Liver (tissue), 9 donors: ENCODE measurements around the gene TRDMT1. TPM values are rescaled to one million over a fixed set of nuclear protein-coding genes. Genes with fewer than 3 reads are reported as not detected.

Source experiments
- DNase-seq: peaks from one replicate; pipeline ENCODE4 v3.0.0-alpha.2; 2017; ENCODE audit warnings: low spot score
- H3K27ac ChIP-seq, 2 donors: one replicate each; pipeline ENCODE4 v1.7.0; 2013; ENCODE audit warnings: inconsistent platforms in 2 of 2, low read length in 2 of 2, control low read depth in 1 of 2, low read depth in 1 of 2, mild to moderate bottlenecking in 1 of 2
- H3K27me3 ChIP-seq, 4 donors: one replicate each; pipeline versions ENCODE4 v1.6.1 to v1.7.0; 2013; ENCODE audit warnings: low read length in 3 of 4, inconsistent platforms in 1 of 4, mild to moderate bottlenecking in 1 of 4, moderate library complexity in 1 of 4; ENCODE audit not compliant: control insufficient read depth in 4 of 4, insufficient read depth in 4 of 4
- H3K36me3 ChIP-seq, 4 donors: one replicate each; pipeline versions ENCODE4 v1.6.1 to v1.7.0; 2013; ENCODE audit warnings: low read length in 3 of 4, mild to moderate bottlenecking in 3 of 4, low read depth in 1 of 4, moderate library complexity in 1 of 4; ENCODE audit not compliant: control insufficient read depth in 4 of 4, insufficient read depth in 3 of 4
- H3K4me1 ChIP-seq, 4 donors: one replicate each; pipeline versions ENCODE4 v1.6.1 to v1.7.0; 2013; ENCODE audit warnings: low read length in 3 of 4, mild to moderate bottlenecking in 3 of 4, moderate library complexity in 1 of 4; ENCODE audit not compliant: control insufficient read depth in 4 of 4, insufficient read depth in 4 of 4
- H3K4me3 ChIP-seq, 3 donors: one replicate each; pipeline versions ENCODE4 v1.6.1 to v1.7.0; 2013; ENCODE audit warnings: low read length in 3 of 3, control low read depth in 1 of 3, low read depth in 1 of 3, mild to moderate bottlenecking in 1 of 3
- H3K9ac ChIP-seq, 2 donors: one replicate each; pipeline ENCODE4 v1.7.0; 2013; ENCODE audit warnings: low read length in 2 of 2, mild to moderate bottlenecking in 2 of 2, moderate library complexity in 2 of 2, control low read depth in 1 of 2, low read depth in 1 of 2
- H3K9me3 ChIP-seq, 4 donors: one replicate each; pipeline versions ENCODE4 v1.6.1 to v1.7.0; 2013; ENCODE audit warnings: low read length in 3 of 4; ENCODE audit not compliant: control insufficient read depth in 4 of 4
- FOXA1 ChIP-seq: IDR thresholded peaks from 2 replicates; pipeline ENCODE4 v1.6.1; 2016; ENCODE audit warnings: antibody characterized with exemption
- FOXA2 ChIP-seq: IDR thresholded peaks from 2 replicates; pipeline ENCODE4 v1.6.1; 2016; ENCODE audit warnings: antibody characterized with exemption
- GABPA ChIP-seq, 2 donors: IDR thresholded peaks in 1 of 2; conservative IDR thresholded peaks in 1 of 2; 2 replicates each; pipeline ENCODE4 v1.6.1; 2016; ENCODE audit warnings: antibody characterized with exemption in 2 of 2, mild to moderate bottlenecking in 1 of 2, moderate library complexity in 1 of 2
- HNF4G ChIP-seq: IDR thresholded peaks from 2 replicates; pipeline ENCODE4 v1.6.1; 2016; ENCODE audit warnings: antibody characterized with exemption
- JUND ChIP-seq, 2 donors: IDR thresholded peaks; 2 replicates each; pipeline ENCODE4 v1.6.1; 2016; ENCODE audit warnings: antibody characterized with exemption in 2 of 2
- NR2F2 ChIP-seq: IDR thresholded peaks from 2 replicates; pipeline ENCODE4 v1.6.1; 2016; ENCODE audit warnings: antibody characterized with exemption
- RAD21 ChIP-seq, 2 donors: IDR thresholded peaks; 2 replicates each; pipeline ENCODE4 v1.6.1; 2016; ENCODE audit warnings: antibody characterized with exemption in 2 of 2, mild to moderate bottlenecking in 2 of 2
- RXRA ChIP-seq, 2 donors: IDR thresholded peaks; 2 replicates each; pipeline ENCODE4 v1.6.1; 2017 to 2018; ENCODE audit warnings: antibody characterized with exemption in 2 of 2, mild to moderate bottlenecking in 1 of 2
- SP1 ChIP-seq: IDR thresholded peaks from 2 replicates; pipeline ENCODE4 v1.6.1; 2018; ENCODE audit warnings: antibody characterized with exemption, mild to moderate bottlenecking
- YY1 ChIP-seq: IDR thresholded peaks from 2 replicates; pipeline ENCODE4 v1.6.1; 2016; ENCODE audit warnings: antibody characterized with exemption, mild to moderate bottlenecking
- ZBTB33 ChIP-seq: IDR thresholded peaks from 2 replicates; pipeline ENCODE4 v1.6.1; 2016; ENCODE audit warnings: antibody characterized with exemption
- WGBS: extraction: QIAGEN DNeasy Blood & Tissue Kit; methylation state at CpG from one replicate; pipeline ENCODE4 v1.1.7; 2013; 5-methylcytosine and 5-hydroxymethylcytosine counted together
- polyA plus RNA-seq, 2 donors: library from polyadenylated mRNA; stranded (reverse) in 1 of 2; unstranded in 1 of 2; fragments of 200-250 nt in 1 of 2; fragments of >200 nt in 1 of 2; fragmentation: Nextera tagmentation in 1 of 2; extraction: Ambion mirVana in 1 of 2; gene quantifications; one replicate each; pipeline versions ENCODE4 v1.2.1 to v1.2.3, GENCODE V29; 2013 to 2015
- total RNA-seq, 2 donors: library from RNA; depleted of rRNA; stranded (reverse); fragments of >200 nt; gene quantifications; one replicate each; pipeline ENCODE4 v1.2.3, GENCODE V29; 2014
- TF ChIP-seq, protein P1 (sequence below): IDR thresholded peaks from 2 replicates; pipeline ENCODE4 v1.6.1; 2016; ENCODE audit warnings: antibody characterized with exemption
- TF ChIP-seq, protein P2 (sequence below): IDR thresholded peaks from 2 replicates; pipeline ENCODE4 v1.6.1; 2016; ENCODE audit warnings: antibody characterized with exemption
- TF ChIP-seq, protein P3 (sequence below): IDR thresholded peaks from 2 replicates; pipeline ENCODE4 v1.6.1; 2016; ENCODE audit warnings: antibody characterized with exemption, mild to moderate bottlenecking
- donor health status: healthy.
- donor health status: healthy.
- donor health status: healthy.
- donor health status: healthy.
- donor health status: healthy.

The TRDMT1 gene
- total and polyA plus RNA-seq, 4 donors = 0.38 to 2.4 (median 1.1) TPM

GRCh38 chr10:17190602-17191001 is 10.9 kb downstream of the TRDMT1 start:
- DNase-seq = no peak
- no peaks in the 10 kb centered on the region for H3K4me1 ChIP-seq
- no peaks in the 10 kb centered on the region for H3K27me3 ChIP-seq
- no peak overlapping the region for H3K4me3 ChIP-seq
- no peak overlapping the region for H3K27ac ChIP-seq
- H3K9ac ChIP-seq = no peak overlapping the region
- no peaks in the 10 kb centered on the region for H3K9me3 ChIP-seq
- WGBS = 87% methylated on average over 2 of the region's 2 CpGs
- no peak for TF ChIP-seq NR2F2
- TF ChIP-seq, protein P1, sequence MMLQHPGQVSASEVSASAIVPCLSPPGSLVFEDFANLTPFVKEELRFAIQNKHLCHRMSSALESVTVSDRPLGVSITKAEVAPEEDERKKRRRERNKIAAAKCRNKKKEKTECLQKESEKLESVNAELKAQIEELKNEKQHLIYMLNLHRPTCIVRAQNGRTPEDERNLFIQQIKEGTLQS = no peak
- TF ChIP-seq FOXA2 = no peak
- no peak for TF ChIP-seq GABPA (IDR thresholded peaks at IDR 0.05 in 1 of 2, conservative IDR thresholded peaks at IDR 0.05 in 1 of 2)
- TF ChIP-seq ZBTB33 = no peak
- TF ChIP-seq HNF4G = no peak
- TF ChIP-seq, protein P2, sequence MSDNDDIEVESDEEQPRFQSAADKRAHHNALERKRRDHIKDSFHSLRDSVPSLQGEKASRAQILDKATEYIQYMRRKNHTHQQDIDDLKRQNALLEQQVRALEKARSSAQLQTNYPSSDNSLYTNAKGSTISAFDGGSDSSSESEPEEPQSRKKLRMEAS = no peak
- no peaks in the 10 kb centered on the region for H3K36me3 ChIP-seq

- no peak for DNase-seq
- H3K9ac ChIP-seq = no peak overlapping the region
- no peak overlapping the region for H3K4me3 ChIP-seq
- WGBS = 91% methylated on average over 3 of the region's 3 CpGs
- H3K9me3 ChIP-seq = no peaks in the 10 kb centered on the region
- H3K27ac ChIP-seq = no peak overlapping the region
- H3K4me1 ChIP-seq = no peaks in the 10 kb centered on the region
- no peaks in the 10 kb centered on the region for H3K36me3 ChIP-seq
- no peaks in the 10 kb centered on the region for H3K27me3 ChIP-seq
- TF ChIP-seq RXRA (IDR thresholded peaks at IDR 0.05) (no peak), RAD21 (IDR thresholded peaks at IDR 0.05) (no peak), HNF4G (no peak), ZBTB33 (no peak), YY1 (no peak), SP1 (no peak), JUND (IDR thresholded peaks at IDR 0.05) (no peak), FOXA1 (no peak), FOXA2 (no peak)
- TF ChIP-seq, protein P3, sequence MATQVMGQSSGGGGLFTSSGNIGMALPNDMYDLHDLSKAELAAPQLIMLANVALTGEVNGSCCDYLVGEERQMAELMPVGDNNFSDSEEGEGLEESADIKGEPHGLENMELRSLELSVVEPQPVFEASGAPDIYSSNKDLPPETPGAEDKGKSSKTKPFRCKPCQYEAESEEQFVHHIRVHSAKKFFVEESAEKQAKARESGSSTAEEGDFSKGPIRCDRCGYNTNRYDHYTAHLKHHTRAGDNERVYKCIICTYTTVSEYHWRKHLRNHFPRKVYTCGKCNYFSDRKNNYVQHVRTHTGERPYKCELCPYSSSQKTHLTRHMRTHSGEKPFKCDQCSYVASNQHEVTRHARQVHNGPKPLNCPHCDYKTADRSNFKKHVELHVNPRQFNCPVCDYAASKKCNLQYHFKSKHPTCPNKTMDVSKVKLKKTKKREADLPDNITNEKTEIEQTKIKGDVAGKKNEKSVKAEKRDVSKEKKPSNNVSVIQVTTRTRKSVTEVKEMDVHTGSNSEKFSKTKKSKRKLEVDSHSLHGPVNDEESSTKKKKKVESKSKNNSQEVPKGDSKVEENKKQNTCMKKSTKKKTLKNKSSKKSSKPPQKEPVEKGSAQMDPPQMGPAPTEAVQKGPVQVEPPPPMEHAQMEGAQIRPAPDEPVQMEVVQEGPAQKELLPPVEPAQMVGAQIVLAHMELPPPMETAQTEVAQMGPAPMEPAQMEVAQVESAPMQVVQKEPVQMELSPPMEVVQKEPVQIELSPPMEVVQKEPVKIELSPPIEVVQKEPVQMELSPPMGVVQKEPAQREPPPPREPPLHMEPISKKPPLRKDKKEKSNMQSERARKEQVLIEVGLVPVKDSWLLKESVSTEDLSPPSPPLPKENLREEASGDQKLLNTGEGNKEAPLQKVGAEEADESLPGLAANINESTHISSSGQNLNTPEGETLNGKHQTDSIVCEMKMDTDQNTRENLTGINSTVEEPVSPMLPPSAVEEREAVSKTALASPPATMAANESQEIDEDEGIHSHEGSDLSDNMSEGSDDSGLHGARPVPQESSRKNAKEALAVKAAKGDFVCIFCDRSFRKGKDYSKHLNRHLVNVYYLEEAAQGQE = no peak
- TF ChIP-seq, protein P1 = no peak
- TF ChIP-seq, protein P2 = no peak
These were observed 12.8 kb downstream of the TRDMT1 start for GRCh38 chr10:17188644-17189172.
